ENCODE data around the gene KITLG.
"Not testable (repeated sequence)": the region's sequence is repeated elsewhere in the genome, so short reads cannot be mapped to it uniquely, and the experiment has no call there.

KITLG gene

GRCh38 chr12:88538697-88539096 is 41.6 kb downstream of the KITLG start:
- no peak for DNase-seq

GRCh38 chr12:88538250-88538649 is 42.0 kb downstream of the KITLG start:
- DNase-seq: no peak

GRCh38 chr12:88530868-88531267 is 49.4 kb downstream of the KITLG start:
- DNase-seq: no peak

- no peak for DNase-seq
Observed at GRCh38 chr12:88529531-88530488, 50.5 kb downstream of the KITLG start.

GRCh38 chr12:88522961-88523360 is 57.3 kb downstream of the KITLG start:
- DNase-seq: no peak

GRCh38 chr12:88520436-88520820 is 59.8 kb downstream of the KITLG start:
- no peak for DNase-seq

GRCh38 chr12:88519802-88520435 is 60.4 kb downstream of the KITLG start:
- DNase-seq: no peak

GRCh38 chr12:88518863-88519403 is 61.3 kb downstream of the KITLG start:
- no peak for DNase-seq

GRCh38 chr12:88516811-88517210 is 63.5 kb downstream of the KITLG start:
- DNase-seq: no peak

- no peak for DNase-seq
Observed at GRCh38 chr12:88510843-88511242, 69.4 kb downstream of the KITLG start.

- DNase-seq: no peak
Observed at GRCh38 chr12:88509851-88510250, 70.4 kb downstream of the KITLG start.

- no peak for DNase-seq
Observed at GRCh38 chr12:88509347-88509746, 70.9 kb downstream of the KITLG start.

GRCh38 chr12:88507851-88508250 is 72.4 kb downstream of the KITLG start:
- DNase-seq: not testable (repeated sequence)

- no peak for DNase-seq
Observed at GRCh38 chr12:88507270-88507669, 73.0 kb downstream of the KITLG start.

- no peak for DNase-seq
Observed at GRCh38 chr12:88505696-88506095, 74.6 kb downstream of the KITLG start.

- no peak for DNase-seq
Observed at GRCh38 chr12:88503281-88503703, 77.0 kb downstream of the KITLG start.

- no peak for DNase-seq
Observed at GRCh38 chr12:88501972-88502938, 78.0 kb downstream of the KITLG start.

- DNase-seq: no peak
Observed at GRCh38 chr12:88496891-88497371, 83.3 kb downstream of the KITLG start.

GRCh38 chr12:88496429-88496828 is 83.8 kb downstream of the KITLG start:
- DNase-seq: no peak

GRCh38 chr12:88495031-88495430 is 85.2 kb downstream of the KITLG start:
- DNase-seq: no peak

GRCh38 chr12:88494520-88494919 is 85.8 kb downstream of the KITLG start:
- no peak for DNase-seq

- no peak for DNase-seq
Observed at GRCh38 chr12:88493636-88494035, 86.6 kb downstream of the KITLG start.

GRCh38 chr12:88490425-88490824 is 89.8 kb downstream of the KITLG start:
- no peak for DNase-seq
